PFSK-1 (cell line): ENCODE measurements around the gene GHRH.

ENCODE experiments used
- FOXP2 ChIP-seq: optimal IDR thresholded peaks from 2 replicates; pipeline ENCODE3; 2011; ENCODE audit warnings: borderline replicate concordance, control low read depth, inconsistent platforms; ENCODE audit not compliant: insufficient read depth; ENCODE audit errors: extremely low read length, extremely low read depth
- POLR2AphosphoS5 ChIP-seq: IDR thresholded peaks from 2 replicates; pipeline ENCODE4 v1.6.1; 2012; ENCODE audit warnings: low read depth, mild to moderate bottlenecking, control low read depth, low read length, moderate library complexity
- REST ChIP-seq, 2 experiments: IDR thresholded peaks; 2 replicates each; pipeline versions ENCODE4 v1.6.1 to v1.8.0; 2011 to 2012; ENCODE audit warnings: low read depth in 2 of 2, low read length in 2 of 2, control low read depth in 1 of 2, inconsistent platforms in 1 of 2, mild to moderate bottlenecking in 1 of 2, moderate library complexity in 1 of 2; ENCODE audit not compliant: insufficient read depth in 1 of 2
- SIN3A ChIP-seq: IDR thresholded peaks from 2 replicates; pipeline ENCODE4 v1.6.1; 2012; ENCODE audit warnings: mild to moderate bottlenecking, low read length, moderate library complexity, borderline replicate concordance; ENCODE audit not compliant: insufficient read depth
- TAF1 ChIP-seq: IDR thresholded peaks from 2 replicates; pipeline ENCODE4 v1.6.1; 2012; ENCODE audit warnings: low read length, control low read depth, borderline replicate concordance; ENCODE audit not compliant: insufficient read depth

The GHRH gene

GRCh38 chr20:37228082-37228481 lies 33.5 kb downstream of the GHRH start:
- TF ChIP-seq SIN3A (no peak), TAF1 (no peak), FOXP2 (no peak), POLR2AphosphoS5 (no peak), REST (IDR thresholded peaks at IDR 0.05; ENCODE audit: insufficient read depth in 1 of 2, low read depth in 2 of 2, low read length in 2 of 2) (no peak)

DNA sequence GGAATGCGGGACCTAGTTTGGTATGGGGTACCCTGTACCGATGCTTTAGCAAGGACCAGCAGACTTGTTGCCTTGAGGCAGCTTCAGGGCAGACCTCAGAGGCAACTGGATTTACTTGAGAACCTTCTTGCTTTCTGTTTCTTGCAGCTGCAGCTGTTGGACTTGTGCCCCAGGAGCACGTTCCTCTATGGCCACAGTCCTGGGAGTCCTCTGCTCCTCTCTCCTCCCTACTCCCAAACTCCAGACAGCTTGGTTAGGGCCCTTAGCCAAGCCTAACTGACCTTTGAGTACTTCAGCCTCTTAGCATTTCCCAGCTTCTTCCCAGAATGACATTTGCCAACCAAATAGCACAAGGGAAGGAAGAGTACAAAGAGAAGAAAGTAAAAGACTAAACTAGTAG lies 34.7 kb downstream of the GHRH start:
- TF ChIP-seq TAF1 = no peak
- no peak for TF ChIP-seq FOXP2
- TF ChIP-seq REST (IDR thresholded peaks at IDR 0.05; ENCODE audit: insufficient read depth in 1 of 2, low read depth in 2 of 2, low read length in 2 of 2) = no peak
- TF ChIP-seq SIN3A = no peak
- TF ChIP-seq POLR2AphosphoS5 = no peak

DNA sequence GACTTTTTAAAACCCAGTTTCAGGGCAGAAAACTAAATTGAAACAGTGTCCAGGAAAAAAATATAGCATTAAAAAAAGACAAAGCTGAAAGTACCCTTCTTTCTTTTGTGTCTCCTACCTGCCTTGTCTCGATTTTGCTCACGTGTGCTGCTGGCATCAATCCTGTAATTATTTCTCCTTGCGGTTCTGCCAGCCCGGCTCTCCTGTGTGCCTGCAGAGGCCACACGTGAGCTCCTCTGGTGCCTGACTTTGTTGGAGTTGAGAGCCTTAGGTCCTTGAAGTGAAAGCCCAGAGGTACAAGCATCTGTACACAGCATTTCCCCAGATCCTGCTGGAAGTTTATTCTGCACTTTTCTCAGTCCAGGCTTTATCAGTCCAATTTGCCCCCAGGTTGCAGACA lies 36.5 kb downstream of the GHRH start:
- no peak for TF ChIP-seq REST (IDR thresholded peaks at IDR 0.05; ENCODE audit: insufficient read depth in 1 of 2, low read depth in 2 of 2, low read length in 2 of 2)
- no peak for TF ChIP-seq FOXP2
- TF ChIP-seq TAF1 = no peak
- no peak for TF ChIP-seq SIN3A
- TF ChIP-seq POLR2AphosphoS5 = no peak

DNA sequence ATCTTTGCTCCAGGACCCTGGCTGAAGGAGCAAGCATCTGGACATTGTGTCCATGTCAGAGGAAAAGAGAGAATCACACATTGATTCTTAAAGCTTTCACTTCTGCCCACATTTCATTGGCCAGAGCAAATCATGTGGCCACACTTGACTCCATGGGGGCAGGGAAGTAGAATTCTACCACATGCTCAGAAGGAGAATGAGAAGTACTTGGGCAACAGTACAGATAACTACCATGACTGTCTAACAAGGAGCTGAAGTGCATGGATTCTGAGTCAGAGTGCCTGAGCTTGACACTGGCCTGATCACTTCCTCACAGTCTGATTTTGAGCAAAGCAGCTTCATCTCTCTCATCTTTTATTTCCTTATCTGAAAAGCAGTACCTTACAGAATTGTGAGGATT lies 38.6 kb downstream of the GHRH start:
- no peak for TF ChIP-seq SIN3A
- TF ChIP-seq TAF1 = no peak
- no peak for TF ChIP-seq FOXP2
- TF ChIP-seq REST (IDR thresholded peaks at IDR 0.05; ENCODE audit: insufficient read depth in 1 of 2, low read depth in 2 of 2, low read length in 2 of 2) = no peak
- TF ChIP-seq POLR2AphosphoS5 = no peak

DNA sequence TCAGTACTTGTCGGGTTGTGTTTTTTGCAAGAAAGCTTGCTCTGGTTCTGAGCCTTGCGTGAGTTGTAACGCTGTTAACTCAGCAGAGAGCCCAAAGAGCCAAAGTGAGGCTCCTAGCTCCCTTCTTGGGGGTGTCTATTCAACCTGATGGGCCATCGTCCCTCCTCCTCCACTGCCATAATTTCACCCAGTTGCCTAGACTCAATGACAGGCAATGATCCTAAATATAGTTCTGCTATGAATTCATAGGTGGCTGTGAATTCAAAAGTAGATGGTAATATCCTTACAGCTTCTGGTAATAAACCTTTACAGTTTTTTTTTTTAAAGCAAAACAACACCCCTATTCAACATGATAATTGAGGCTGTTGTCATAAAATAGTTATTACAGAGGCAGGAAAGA lies 39.5 kb downstream of the GHRH start:
- TF ChIP-seq SIN3A (no peak), TAF1 (no peak), FOXP2 (no peak), REST (IDR thresholded peaks at IDR 0.05; ENCODE audit: insufficient read depth in 1 of 2, low read depth in 2 of 2, low read length in 2 of 2) (no peak), POLR2AphosphoS5 (no peak)
